ENCODE results near the gene KCNJ9. TPM values are rescaled to one million over a fixed set of nuclear protein-coding genes. Genes with fewer than 3 reads are reported as not detected.
A peak's percentile ranks its signal among the peaks of the same experiment; 100 is the strongest.

The KCNJ9 gene
- total and polyA plus RNA-seq, 2 experiments from 2014 or later, result 0.24 to 0.34 TPM

GRCh38 chr1:160093069-160093395 lies 11.7 kb downstream of the KCNJ9 start:
- H3K36me3 Mint-ChIP-seq (ENCODE audit: low read depth), result peaks cover 39% of the 10 kb centered on the region
- peaks cover 31% of the 10 kb centered on the region for H3K4me1 ChIP-seq (ENCODE audit: insufficient read depth)
- ATAC-seq (no peak), DNase-seq (ENCODE audit: low spot score) (no peak)
- no peaks in the 10 kb centered on the region; the same call in 1 of the 2 replicates for H4K20me1 ChIP-seq (replicated peaks; ENCODE audit: insufficient read depth)
- no peak for TF ChIP-seq STAT1 (IDR thresholded peaks at IDR 0.05; ENCODE audit: unreplicated experiment)
- no peak for TF ChIP-seq REST (IDR thresholded peaks at IDR 0.05; ENCODE audit: unreplicated experiment)
- TF ChIP-seq EZH2phosphoT487 (IDR thresholded peaks at IDR 0.05; ENCODE audit: unreplicated experiment), result no peak
- TF ChIP-seq CREB1 (CRISPR knock-in tag; IDR thresholded peaks at IDR 0.05; ENCODE audit: low read depth), result no peak
- no peak for TF ChIP-seq EZH2 (IDR thresholded peaks at IDR 0.05; ENCODE audit: low read depth, unreplicated experiment)
- no peak for TF ChIP-seq JUNB (IDR thresholded peaks at IDR 0.05; ENCODE audit: unreplicated experiment)
- no peak for TF ChIP-seq ZNF114 (CRISPR knock-in tag; IDR thresholded peaks at IDR 0.05)
- TF ChIP-seq CTCF (conservative IDR thresholded peaks at IDR 0.05; ENCODE audit: low read depth in 2 of 2), result no peak
- no peak for TF ChIP-seq POLR2AphosphoS5 (IDR thresholded peaks at IDR 0.05; ENCODE audit: low read depth)
- TF ChIP-seq ZNF462 (CRISPR knock-in tag; IDR thresholded peaks at IDR 0.05), result no peak
- TF ChIP-seq ZNF331 (CRISPR knock-in tag; IDR thresholded peaks at IDR 0.05; ENCODE audit: low read depth), result no peak
- TF ChIP-seq ETS1 (IDR thresholded peaks at IDR 0.05), result no peak
- no peak for TF ChIP-seq NANOG (IDR thresholded peaks at IDR 0.05; ENCODE audit: borderline replicate concordance)
- H3K9me3 Mint-ChIP-seq, result no peaks in the 10 kb centered on the region; the same call in 2 of the 3 replicates
- H3K4me1 Mint-ChIP-seq, result peaks cover 39% of the 10 kb centered on the region
- peaks cover 36% of the 10 kb centered on the region for H3K79me2 ChIP-seq (replicated peaks; ENCODE audit: insufficient read depth)
- no peak overlapping the region for H3K4me3 Mint-ChIP-seq
- H3K27ac Mint-ChIP-seq, result 0 out of 2 replicates have a peak overlapping the region, but pooled peaks have one; percentile 11
- peaks cover 7% of the 10 kb centered on the region for H3K36me3 ChIP-seq (ENCODE audit: insufficient read depth)
- no peak overlapping the region for H3K4me2 ChIP-seq
- H2AFZ ChIP-seq, result no peak overlapping the region
- no peaks in the 10 kb centered on the region; the same call in 1 of the 2 replicates for H3F3A ChIP-seq (replicated peaks; ENCODE audit: low read depth)
- H3K27me3 ChIP-seq (ENCODE audit: insufficient read depth), result no peaks in the 10 kb centered on the region
- H3K9me2 ChIP-seq (ENCODE audit: insufficient read depth), result no peaks in the 10 kb centered on the region
- no peak overlapping the region for H3K4me3 ChIP-seq
- H3K27ac ChIP-seq (ENCODE audit: low read depth), result no peak overlapping the region
- H3K27me3 Mint-ChIP-seq (ENCODE audit: insufficient read depth, low read depth, poor library complexity), result peaks cover 7% of the 10 kb centered on the region
